CD14-positive monocyte (primary cell): ENCODE measurements around the gene EPSTI1. TPM values are rescaled to one million over a fixed set of nuclear protein-coding genes. Genes with fewer than 3 reads are reported as not detected.

Experiments used
- DNase-seq, 3 donors: peaks; one replicate each; pipeline ENCODE4 v3.0.0-alpha.2; 2011 to 2022
- H2AFZ ChIP-seq: 2 replicates; pipeline ENCODE4 v1.6.0; 2012; ENCODE audit warnings: mild to moderate bottlenecking, low read depth, low read length, inconsistent platforms; ENCODE audit not compliant: insufficient read depth, poor library complexity, severe bottlenecking
- H3K27ac ChIP-seq, 2 donors: 1 replicate in 1 of 2; 2 replicates in 1 of 2; pipeline ENCODE4 v1.5.1; 2012 to 2013; ENCODE audit warnings: low read length in 2 of 2, control low read depth in 1 of 2, inconsistent platforms in 1 of 2, low read depth in 1 of 2, mild to moderate bottlenecking in 1 of 2
- H3K27me3 ChIP-seq, 2 donors: one replicate each; pipeline versions ENCODE4 v1.6.0 to v1.6.1; 2011 to 2013; ENCODE audit warnings: low read length in 2 of 2; ENCODE audit not compliant: control insufficient read depth in 2 of 2, insufficient read depth in 2 of 2
- H3K36me3 ChIP-seq, 2 donors: replicated peaks in 1 of 2; 1 replicate in 1 of 2; 2 replicates in 1 of 2; pipeline versions ENCODE4 v1.5.1 to v1.6.1; 2012 to 2013; ENCODE audit warnings: low read length in 2 of 2, control low read depth in 1 of 2, inconsistent platforms in 1 of 2, mild to moderate bottlenecking in 1 of 2; ENCODE audit not compliant: insufficient read depth in 2 of 2, control insufficient read depth in 1 of 2
- H3K4me1 ChIP-seq, 2 donors: 1 replicate in 1 of 2; 2 replicates in 1 of 2; pipeline versions ENCODE4 v1.5.1 to v1.6.1; 2012 to 2013; ENCODE audit warnings: low read length in 2 of 2, control low read depth in 1 of 2, inconsistent platforms in 1 of 2, mild to moderate bottlenecking in 1 of 2, moderate library complexity in 1 of 2; ENCODE audit not compliant: insufficient read depth in 2 of 2, control insufficient read depth in 1 of 2
- H3K4me2 ChIP-seq: replicated peaks from 2 replicates; pipeline ENCODE3; 2012; ENCODE audit warnings: low read length, moderate library complexity, mild to moderate bottlenecking; ENCODE audit not compliant: poor library complexity, severe bottlenecking; ENCODE audit errors: extremely low read depth
- H3K4me3 ChIP-seq, 3 experiments: fragments of 200-600 bp in 1 of 3; sonication (generic) in 1 of 3; replicated peaks in 1 of 3; 1 replicate in 2 of 3; 2 replicates in 1 of 3; pipeline ENCODE4 v1.5.1; 2011 to 2013; ENCODE audit warnings: low read length in 3 of 3, mild to moderate bottlenecking in 3 of 3, control low read depth in 2 of 3, low read depth in 2 of 3, inconsistent platforms in 1 of 3, moderate library complexity in 1 of 3
- H3K79me2 ChIP-seq: 2 replicates; pipeline ENCODE4 v1.6.0; 2012; ENCODE audit warnings: mild to moderate bottlenecking, control low read depth, inconsistent platforms, low read length, moderate library complexity; ENCODE audit not compliant: insufficient read depth
- H3K9ac ChIP-seq: 2 replicates; pipeline ENCODE4 v1.6.0; 2017; ENCODE audit warnings: low read length, mild to moderate bottlenecking; ENCODE audit not compliant: insufficient read depth, poor library complexity, severe bottlenecking
- H3K9me3 ChIP-seq, 2 donors: replicated peaks in 1 of 2; 1 replicate in 1 of 2; 2 replicates in 1 of 2; pipeline versions ENCODE4 v1.5.1 to v1.6.1; 2012 to 2013; ENCODE audit warnings: low read length in 2 of 2, control low read depth in 1 of 2; ENCODE audit not compliant: control insufficient read depth in 1 of 2, insufficient read depth in 1 of 2
- H4K20me1 ChIP-seq: 2 replicates; pipeline ENCODE4 v1.6.0; 2012; ENCODE audit warnings: mild to moderate bottlenecking, low read length, control low read depth, moderate library complexity; ENCODE audit not compliant: insufficient read depth
- H3K27ac Mint-ChIP-seq, 7 donors: one replicate each; pipeline ENCODE4 v1.8.0; 2020; ENCODE audit warnings: mild to moderate bottlenecking in 7 of 7, mixed read lengths in 7 of 7, moderate library complexity in 6 of 7, inconsistent platforms in 2 of 7
- H3K27me3 Mint-ChIP-seq, 3 donors: one replicate each; pipeline ENCODE4 v1.8.0; 2021 to 2022; ENCODE audit warnings: low read depth in 3 of 3, mild to moderate bottlenecking in 3 of 3, mixed read lengths in 3 of 3, moderate library complexity in 3 of 3, inconsistent platforms in 1 of 3
- H3K36me3 Mint-ChIP-seq, 2 donors: one replicate each; pipeline ENCODE4 v1.8.0; 2020; ENCODE audit warnings: mixed read lengths in 2 of 2, inconsistent platforms in 1 of 2, mild to moderate bottlenecking in 1 of 2
- H3K4me1 Mint-ChIP-seq: one replicate; pipeline ENCODE4 v1.8.0; 2020; ENCODE audit warnings: mild to moderate bottlenecking, mixed read lengths
- H3K4me3 Mint-ChIP-seq, 2 donors: one replicate each; pipeline ENCODE4 v1.8.0; 2020; ENCODE audit warnings: mild to moderate bottlenecking in 2 of 2, mixed read lengths in 2 of 2, moderate library complexity in 1 of 2
- H3K9me3 Mint-ChIP-seq, 7 donors: one replicate each; pipeline ENCODE4 v1.8.0; 2020 to 2022; ENCODE audit warnings: mixed read lengths in 7 of 7, mild to moderate bottlenecking in 6 of 7, moderate library complexity in 6 of 7, inconsistent platforms in 2 of 7
- CTCF ChIP-seq: fragments of 200-600 bp; IDR thresholded peaks from one replicate; pipeline ENCODE4 v1.8.0; 2022; ENCODE audit warnings: antibody characterized with exemption, mild to moderate bottlenecking
- WGBS: methylation state at CpG from one replicate; pipeline ENCODE4 v1.1.5; 2013; ENCODE audit warnings: missing lambda C conversion rate; ENCODE audit not compliant: insufficient coverage; 5-methylcytosine and 5-hydroxymethylcytosine counted together
- intact Hi-C, 2 donors: fragments of 100-400 bp; cut with micrococcal nuclease; formaldehyde crosslinking; loops; one replicate each; pipeline versions ENCODE4 v1.15.0 to v1.15.1; 2023
- polyA plus RNA-seq, 3 donors: library from polyadenylated mRNA; depleted of rRNA in 1 of 3; unstranded in 2 of 3; stranded (reverse) in 1 of 3; fragments of 300-500 nt in 2 of 3; fragments of >200 nt in 1 of 3; fragmentation: Illumina TruSeq in 2 of 3; gene quantifications; 1 replicate in 2 of 3; 2 replicates in 1 of 3; pipeline ENCODE4 v1.2.3, GENCODE V29; 2012 to 2021

The EPSTI1 gene
- polyA plus RNA-seq, 3 donors = 14.6 to 19.9 (median 16.4) TPM

DNA sequence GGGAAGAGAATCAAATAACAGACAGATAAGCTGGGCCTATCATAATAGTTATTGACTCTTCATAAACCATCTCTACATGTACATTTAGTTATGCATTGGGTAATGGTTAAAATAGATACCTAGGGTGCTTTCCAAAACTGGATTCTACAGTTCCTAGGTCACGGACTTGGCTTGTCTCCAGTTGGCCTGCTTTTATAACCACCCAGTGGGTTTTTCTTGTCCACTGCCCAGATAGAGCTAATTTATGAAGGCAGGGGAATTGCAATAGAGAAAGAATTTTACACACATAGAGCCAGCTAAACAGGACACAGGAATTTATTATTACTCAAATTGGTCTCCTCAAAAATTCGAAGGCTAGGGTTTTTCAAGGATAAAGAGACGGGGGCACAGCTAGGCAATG, 113.3 kb downstream of the EPSTI1 start:
- no peak overlapping the region for H3K27ac Mint-ChIP-seq
- WGBS = no CpG with 5 or more reads among the region's 3 CpGs
- Histone ChIP-seq H3K9ac (no peak overlapping the region), H3K4me3 (no peak overlapping the region), H3K4me1 (peaks cover 38 to 54% of the 10 kb centered on the region in 2 donors), H3K36me3 (no peaks in the 10 kb centered on the region), H3K79me2 (no peaks in the 10 kb centered on the region), H2AFZ (no peak overlapping the region), H3K9me3 (no peaks in the 10 kb centered on the region), H3K27me3 (no peaks in the 10 kb centered on the region), H3K27ac (no peak overlapping the region), H3K4me2 (no peak overlapping the region), H4K20me1 (no peaks in the 10 kb centered on the region)
- H3K4me1 Mint-ChIP-seq = peaks cover 56% of the 10 kb centered on the region
- intact Hi-C loops = no loop called here
- peaks cover 0 to 4% (median under 1%) of the 10 kb centered on the region in 3 donors for H3K27me3 Mint-ChIP-seq
- H3K9me3 Mint-ChIP-seq = peaks cover 0 to 3% (median 0%) of the 10 kb centered on the region in 7 donors
- DNase-seq = no peak
- no peak overlapping the region for H3K4me3 Mint-ChIP-seq
- H3K36me3 Mint-ChIP-seq = no peaks in the 10 kb centered on the region
- TF ChIP-seq CTCF = no peak

DNA sequence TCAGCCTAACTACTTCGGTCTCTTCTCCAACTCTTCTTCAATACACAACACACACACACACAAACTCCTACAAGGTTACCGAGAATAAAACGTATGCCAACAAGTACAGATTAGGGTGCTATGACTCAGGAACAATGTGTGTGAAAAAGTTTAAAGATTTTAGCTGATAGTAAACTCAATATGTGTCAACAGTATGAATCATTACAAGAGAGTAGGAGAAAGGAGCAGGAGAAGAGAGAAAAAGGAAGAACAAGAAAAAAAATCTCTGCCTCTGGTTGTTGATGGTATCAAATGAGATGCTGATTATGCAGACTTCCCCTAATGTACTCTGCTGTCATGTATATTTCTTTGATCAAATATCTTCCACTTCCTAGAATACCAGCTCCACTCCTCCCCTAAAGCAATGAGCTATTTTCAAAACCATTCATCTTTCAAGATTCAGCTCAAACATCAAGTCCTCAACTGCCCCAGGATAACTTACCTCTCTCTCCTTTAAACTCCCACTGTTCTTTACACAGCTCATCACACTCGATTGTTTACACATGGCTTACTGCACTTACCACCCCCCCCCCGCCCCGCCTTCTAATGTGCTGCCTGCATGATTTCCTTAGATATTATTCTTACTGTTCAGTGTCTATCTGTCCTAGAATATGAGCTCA, 115.0 kb downstream of the EPSTI1 start:
- Mint-ChIP-seq H3K27ac (peak overlapping the region; percentile 87 to 95 (median 92)), H3K27me3 (peaks cover 0 to 4% (median 2%) of the 10 kb centered on the region in 3 donors), H3K4me1 (peaks cover 51% of the 10 kb centered on the region), H3K36me3 (no peaks in the 10 kb centered on the region), H3K4me3 (no peak overlapping the region), H3K9me3 (peaks cover 0 to 5% (median 2%) of the 10 kb centered on the region in 7 donors)
- peaks cover 35 to 48% of the 10 kb centered on the region in 2 donors for H3K4me1 ChIP-seq
- H3K27me3 ChIP-seq = no peaks in the 10 kb centered on the region
- H2AFZ ChIP-seq = no peak overlapping the region
- intact Hi-C loops = no loop called here
- no peak for TF ChIP-seq CTCF
- no peaks in the 10 kb centered on the region for H3K79me2 ChIP-seq
- H3K27ac ChIP-seq = peak overlapping the region in 1 of 2 donors; percentile 91
- peak; percentile 62 to 70 (median 69) for DNase-seq
- H3K9ac ChIP-seq = peak overlapping the region; percentile 41
- WGBS = no CpG with 5 or more reads among the region's 6 CpGs
- H3K9me3 ChIP-seq = no peaks in the 10 kb centered on the region
- no peaks in the 10 kb centered on the region for H4K20me1 ChIP-seq
- H3K4me2 ChIP-seq = peak overlapping the region; percentile 38
- H3K4me3 ChIP-seq = no peak overlapping the region
- no peaks in the 10 kb centered on the region for H3K36me3 ChIP-seq
